SK-N-SH (cell line): ENCODE data around the gene PAPLN. TPM values are rescaled to one million over a fixed set of nuclear protein-coding genes. Genes with fewer than 3 reads are reported as not detected.

Experiments
- CTCF ChIA-PET: fragments of 300-600, 350-600 bp; formaldehyde crosslinking; extraction: SDS; loops from one replicate; lab custom pipeline; 2021; lab: Yijun Ruan, JAX
- POLR2A ChIA-PET: fragments of 350-600 bp; sonication (Branson Sonifier 250); formaldehyde crosslinking; extraction: SDS; loops from one replicate; lab custom pipeline; 2020; ENCODE audit warnings: antibody characterized with exemption, inconsistent platforms; lab: Yijun Ruan, JAX
- DNase-seq: peaks from one replicate; pipeline ENCODE4 v3.0.0; 2012
- H2AFZ ChIP-seq: fragments of 200-600 bp; sonication (generic); 2 replicates; pipeline ENCODE4 v1.8.1; 2016; ENCODE audit warnings: antibody characterized with exemption, mild to moderate bottlenecking, low read depth
- H3F3A ChIP-seq: fragments of 200-600 bp; sonication (generic); replicated peaks from 2 replicates; pipeline ENCODE3; 2016; ENCODE audit warnings: antibody characterized with exemption, mild to moderate bottlenecking; ENCODE audit not compliant: insufficient read depth
- H3K27ac ChIP-seq, 2 experiments: fragments of 200-500 bp in 1 of 2; fragments of 200-600 bp in 1 of 2; sonication (Bioruptor generic) in 1 of 2; sonication (generic), shearing (Covaris generic) in 1 of 2; 2 replicates each; pipeline versions ENCODE4 v1.5.1 to v1.6.1; 2014 to 2016; ENCODE audit warnings: low read depth in 2 of 2, inconsistent platforms in 1 of 2, low read length in 1 of 2, mild to moderate bottlenecking in 1 of 2, mixed read lengths in 1 of 2
- H3K27me3 ChIP-seq: fragments of 200-600 bp; sonication (generic), shearing (Covaris generic); 2 replicates; pipeline ENCODE4 v1.6.1; 2016; ENCODE audit warnings: mixed run types; ENCODE audit not compliant: insufficient read depth
- H3K36me3 ChIP-seq, 2 experiments: fragments of 200-500 bp in 1 of 2; fragments of 200-600 bp in 1 of 2; sonication (Bioruptor generic) in 1 of 2; sonication (generic) in 1 of 2; replicated peaks in 1 of 2; 2 replicates each; pipeline versions ENCODE3 to v1.5.1; 2014 to 2016; ENCODE audit warnings: low read length in 1 of 2, mild to moderate bottlenecking in 1 of 2; ENCODE audit not compliant: insufficient read depth in 2 of 2, control insufficient read depth in 1 of 2
- H3K4me1 ChIP-seq, 2 experiments: fragments of 200-500 bp in 1 of 2; fragments of 200-600 bp in 1 of 2; sonication (Bioruptor generic) in 1 of 2; sonication (generic), shearing (Covaris generic) in 1 of 2; 2 replicates each; pipeline versions ENCODE4 v1.5.1 to v1.6.1; 2014 to 2016; ENCODE audit warnings: low read depth in 1 of 2, low read length in 1 of 2, mixed run types in 1 of 2; ENCODE audit not compliant: insufficient read depth in 2 of 2, control insufficient read depth in 1 of 2
- H3K4me2 ChIP-seq: fragments of 200-600 bp; sonication (generic), shearing (Covaris generic); 2 replicates; pipeline ENCODE4 v1.6.1; 2017; ENCODE audit warnings: mixed run types
- H3K4me3 ChIP-seq, 2 experiments: fragments of 200-500 bp in 1 of 2; fragments of 200-600 bp in 1 of 2; sonication (Bioruptor generic) in 1 of 2; sonication (generic), shearing (Covaris generic) in 1 of 2; 2 replicates each; pipeline versions ENCODE4 v1.5.1 to v1.8.1; 2014 to 2016; ENCODE audit warnings: low read depth in 2 of 2, inconsistent platforms in 1 of 2, low read length in 1 of 2, mild to moderate bottlenecking in 1 of 2, mixed read lengths in 1 of 2, moderate library complexity in 1 of 2
- H3K79me2 ChIP-seq: fragments of 200-600 bp; sonication (generic); 2 replicates; pipeline ENCODE4 v1.8.1; 2017; ENCODE audit warnings: mild to moderate bottlenecking; ENCODE audit not compliant: insufficient read depth
- H3K9ac ChIP-seq: fragments of 200-600 bp; sonication (generic); 2 replicates; pipeline ENCODE4 v1.6.1; 2017; ENCODE audit warnings: mixed run types
- H3K9me2 ChIP-seq: fragments of 200-600 bp; sonication (generic); 2 replicates; pipeline ENCODE4 v1.6.1; 2017; ENCODE audit warnings: mixed run types
- H3K9me3 ChIP-seq: fragments of 200-600 bp; sonication (generic); 2 replicates; pipeline ENCODE4 v1.6.1; 2017; ENCODE audit warnings: mixed run types, mild to moderate bottlenecking, moderate library complexity
- H4K20me1 ChIP-seq: fragments of 200-600 bp; sonication (generic); 2 replicates; pipeline ENCODE4 v1.6.1; 2017; ENCODE audit warnings: mild to moderate bottlenecking, mixed run types; ENCODE audit not compliant: insufficient read depth
- CTCF ChIP-seq: fragments of 200-600 bp; sonication (generic); IDR thresholded peaks from 2 replicates; pipeline ENCODE4 v1.6.1; 2017; ENCODE audit warnings: antibody characterized with exemption, mild to moderate bottlenecking, moderate library complexity
- EZH2phosphoT487 ChIP-seq: fragments of 200-600 bp; sonication (generic); IDR thresholded peaks from 2 replicates; pipeline ENCODE4 v1.6.1; 2017; ENCODE audit warnings: low read depth, mixed run types, mild to moderate bottlenecking, antibody characterized with exemption, moderate library complexity, borderline replicate concordance
- FOSL2 ChIP-seq: IDR thresholded peaks from 2 replicates; pipeline ENCODE4 v1.4.0; 2012; ENCODE audit warnings: low read depth, mild to moderate bottlenecking, moderate library complexity, borderline replicate concordance
- IRF3 ChIP-seq: fragments of 150-350 bp; IDR thresholded peaks from 2 replicates; pipeline ENCODE4 v1.6.1; 2016; ENCODE audit warnings: mild to moderate bottlenecking, low read depth, low read length
- MAX ChIP-seq: IDR thresholded peaks from 2 replicates; pipeline ENCODE4 v1.4.0; 2012; ENCODE audit warnings: low read depth
- MEF2A ChIP-seq: IDR thresholded peaks from 2 replicates; pipeline ENCODE4 v1.4.0; 2012; ENCODE audit warnings: low read depth, borderline replicate concordance
- MXI1 ChIP-seq: IDR thresholded peaks from 2 replicates; pipeline ENCODE4 v1.6.1; 2012; ENCODE audit warnings: mild to moderate bottlenecking, low read depth, low read length, improper control_type of control experiment
- NFIC ChIP-seq: IDR thresholded peaks from 2 replicates; pipeline ENCODE4 v1.4.0; 2012; ENCODE audit warnings: borderline replicate concordance
- PBX3 ChIP-seq: IDR thresholded peaks from 2 replicates; pipeline ENCODE4; 2012
- RCOR1 ChIP-seq: fragments of 150-350 bp; IDR thresholded peaks from 2 replicates; pipeline ENCODE4 v1.6.1; 2017; ENCODE audit warnings: antibody characterized with exemption, low read length
- SMC3 ChIP-seq: IDR thresholded peaks from 2 replicates; pipeline ENCODE4 v1.6.1; 2012; ENCODE audit warnings: low read depth, low read length, improper control_type of control experiment
- USF2 ChIP-seq: fragments of 150-350 bp; IDR thresholded peaks from 2 replicates; pipeline ENCODE4 v1.6.1; 2017; ENCODE audit warnings: antibody characterized with exemption, low read length, low read depth, borderline replicate concordance
- WGBS: methylation state at CpG from one replicate; pipeline ENCODE4 v1.1.6; 2017; ENCODE audit warnings: low lambda C conversion rate; 5-methylcytosine and 5-hydroxymethylcytosine counted together
- polyA plus RNA-seq, 3 experiments: library from polyadenylated mRNA; depleted of rRNA; stranded (reverse); fragments of >200 nt; gene quantifications; 2 replicates each; pipeline ENCODE4 v1.2.3, GENCODE V29; 2012

The PAPLN gene
- polyA plus RNA-seq, 1 of the 3 experiments (the other 2 are of a cell fraction) = 0.13 TPM

- TF ChIP-seq IRF3 (no peak), RCOR1 (no peak), MXI1 (no peak), NFIC (no peak), CTCF (no peak), EZH2phosphoT487 (no peak), MAX (no peak), USF2 (no peak), FOSL2 (no peak)
Measured at GRCh38 chr14:73208846-73209245, 28.5 kb upstream of the PAPLN start (continued).

- TF ChIP-seq FOSL2 (peak; percentile 14; the same call in 1 of the 2 replicates), PBX3 (0 out of 2 replicates have a peak, but pooled peaks have one; percentile 6), MEF2A (0 out of 2 replicates have a peak, but pooled peaks have one; percentile 28), SMC3 (no peak)
- no peak overlapping the region for H3K9ac ChIP-seq
- CTCF ChIA-PET = interaction anchor here (3.2 kb wide), 1 partner anchor 37 kb away, joined by 11 read pairs; no protein-coding TSS in a partner anchor
Measured at GRCh38 chr14:73209953-73210352, 27.4 kb upstream of the PAPLN start.

More at GRCh38 chr14:73209953-73210352, 27.4 kb upstream of the PAPLN start:
- Histone ChIP-seq H3K4me2 (peak overlapping the region; percentile 19; the same call in 1 of the 2 replicates), H3K4me3 (no peak overlapping the region), H4K20me1 (no peaks in the 10 kb centered on the region), H2AFZ (no peak overlapping the region), H3K9me3 (no peaks in the 10 kb centered on the region), H3K9me2 (no peaks in the 10 kb centered on the region), H3K4me1 (0 out of 4 replicates have a peak, but pooled peaks cover 0 to 8% of the 10 kb centered on the region in 2 experiments), H3K27ac (peak overlapping the region in 1 of 2 experiments; percentile 42; a peak in 2 of 4 replicates), H3K79me2 (no peaks in the 10 kb centered on the region), H3F3A (peaks cover 12% of the 10 kb centered on the region), H3K27me3 (no peaks in the 10 kb centered on the region), H3K36me3 (peaks cover 77 to 81% of the 10 kb centered on the region in 2 experiments)
- no peak for DNase-seq
- WGBS = 73% methylated on average over 2 of the region's 2 CpGs
- POLR2A ChIA-PET = no interaction called here
